IMR-90 (cell line): ENCODE results near the gene DCANP1. TPM values are rescaled to one million over a fixed set of nuclear protein-coding genes. Genes with fewer than 3 reads are reported as not detected.

Experiments used
- ATAC-seq: fragments of 200-7000 bp; cut with Tn5 transposase; 2 replicates; pipeline ENCODE4 v1.9.1; 2020; ENCODE audit warnings: low read depth, mild to moderate bottlenecking, moderate library complexity
- BruUV-seq: library from RNA; stranded (reverse); fragments of 400-500 nt; replicated peaks from 2 replicates; lab custom pipeline; 2021; lab: Mats Ljungman, UMichigan
- CTCF ChIA-PET: fragments of 300-600 bp; formaldehyde crosslinking; extraction: SDS; loops from one replicate; lab custom pipeline; 2021; ENCODE audit warnings: antibody characterized with exemption; lab: Yijun Ruan, JAX
- POLR2A ChIA-PET: fragments of 300-600 bp; sonication (Branson Sonifier 250); formaldehyde crosslinking; loops from one replicate; lab custom pipeline; 2022; ENCODE audit warnings: antibody characterized with exemption; ENCODE audit not compliant: unreplicated experiment; lab: Charles Lee
- DNase-seq: peaks from one replicate; pipeline ENCODE4 v3.0.0; 2013
- H2AFZ ChIP-seq: replicated peaks from 2 replicates; pipeline ENCODE3; 2013; ENCODE audit warnings: low read length, mild to moderate bottlenecking; ENCODE audit not compliant: poor library complexity
- H2AK5ac ChIP-seq: 2 replicates; pipeline ENCODE4 v1.6.1; 2013; ENCODE audit warnings: low read depth, low read length, inconsistent platforms
- H2AK9ac ChIP-seq: replicated peaks from 2 replicates; pipeline ENCODE3; 2013; ENCODE audit warnings: mild to moderate bottlenecking, low read depth, low read length, moderate library complexity; ENCODE audit not compliant: poor library complexity
- H2BK120ac ChIP-seq: 2 replicates; pipeline ENCODE4 v1.6.1; 2013; ENCODE audit warnings: low read depth, low read length, inconsistent platforms
- H2BK15ac ChIP-seq: 3 replicates; pipeline ENCODE4 v1.6.1; 2013; ENCODE audit warnings: low read depth, low read length, inconsistent platforms
- H2BK20ac ChIP-seq: 2 replicates; pipeline ENCODE4 v1.6.1; 2013; ENCODE audit warnings: low read depth, mild to moderate bottlenecking, inconsistent platforms, low read length, moderate library complexity
- H2BK5ac ChIP-seq: 2 replicates; pipeline ENCODE4 v1.6.1; 2013; ENCODE audit warnings: mild to moderate bottlenecking, low read depth, low read length, inconsistent platforms; ENCODE audit not compliant: poor library complexity, severe bottlenecking
- H3K14ac ChIP-seq: replicated peaks from 2 replicates; pipeline ENCODE4 v1.6.1; 2013; ENCODE audit warnings: low read depth, low read length, inconsistent platforms
- H3K18ac ChIP-seq: 2 replicates; pipeline ENCODE4 v1.6.1; 2013; ENCODE audit warnings: low read depth, low read length, control low read depth
- H3K23ac ChIP-seq: 2 replicates; pipeline ENCODE4 v1.6.1; 2013; ENCODE audit warnings: low read depth, low read length, inconsistent platforms
- H3K27ac ChIP-seq: 2 replicates; pipeline ENCODE4 v1.5.1; 2013; ENCODE audit warnings: mild to moderate bottlenecking, control low read depth, low read length; ENCODE audit not compliant: insufficient read depth
- H3K27me3 ChIP-seq: 2 replicates; pipeline ENCODE4 v1.6.1; 2013; ENCODE audit warnings: low read length; ENCODE audit not compliant: control insufficient read depth, insufficient read depth
- H3K36me3 ChIP-seq: 2 replicates; pipeline ENCODE4 v1.6.1; 2013; ENCODE audit warnings: low read length, mixed read lengths; ENCODE audit not compliant: control insufficient read depth, insufficient read depth
- H3K4ac ChIP-seq: 2 replicates; pipeline ENCODE4 v1.6.1; 2013; ENCODE audit warnings: low read depth, low read length, inconsistent platforms
- H3K4me1 ChIP-seq: 2 replicates; pipeline ENCODE4 v1.6.1; 2013; ENCODE audit warnings: low read length, mixed read lengths; ENCODE audit not compliant: control insufficient read depth, insufficient read depth
- H3K4me2 ChIP-seq: 2 replicates; pipeline ENCODE4 v1.6.1; 2013; ENCODE audit warnings: low read depth, mild to moderate bottlenecking, control low read depth, low read length, moderate library complexity
- H3K4me3 ChIP-seq: 2 replicates; pipeline ENCODE4 v1.5.1; 2013; ENCODE audit warnings: low read depth, mild to moderate bottlenecking, control low read depth, low read length, moderate library complexity; ENCODE audit not compliant: insufficient read depth
- H3K56ac ChIP-seq: 2 replicates; pipeline ENCODE4 v1.6.1; 2013; ENCODE audit warnings: low read length, inconsistent platforms; ENCODE audit not compliant: insufficient read depth; ENCODE audit errors: extremely low read depth
- H3K79me1 ChIP-seq, 2 experiments: 2 replicates each; pipeline ENCODE4 v1.6.1; 2013; ENCODE audit warnings: low read length in 2 of 2, inconsistent platforms in 1 of 2, low read depth in 1 of 2
- H3K9ac ChIP-seq: 2 replicates; pipeline ENCODE4 v1.6.1; 2013; ENCODE audit warnings: low read depth, low read length, control low read depth
- H3K9me1 ChIP-seq: 2 replicates; pipeline ENCODE4 v1.6.1; 2013; ENCODE audit warnings: low read length, inconsistent platforms; ENCODE audit not compliant: insufficient read depth
- H3K9me3 ChIP-seq: 2 replicates; pipeline ENCODE4 v1.6.1; 2013; ENCODE audit warnings: low read length; ENCODE audit not compliant: control insufficient read depth, insufficient read depth
- H4K20me1 ChIP-seq: 2 replicates; pipeline ENCODE4 v1.6.1; 2013; ENCODE audit warnings: low read length, inconsistent platforms; ENCODE audit not compliant: insufficient read depth
- H4K5ac ChIP-seq: 2 replicates; pipeline ENCODE4 v1.6.1; 2013; ENCODE audit warnings: mild to moderate bottlenecking, low read depth, low read length, control low read depth
- H4K8ac ChIP-seq, 2 experiments: 2 replicates each; pipeline ENCODE4 v1.6.1; 2013; ENCODE audit warnings: low read depth in 2 of 2, low read length in 2 of 2, control low read depth in 1 of 2, inconsistent platforms in 1 of 2
- H4K91ac ChIP-seq: 2 replicates; pipeline ENCODE4 v1.6.1; 2013; ENCODE audit warnings: low read depth, low read length, inconsistent platforms; ENCODE audit not compliant: insufficient read depth
- ELK1 ChIP-seq: fragments of 150-350 bp; IDR thresholded peaks from 2 replicates; pipeline ENCODE4 v1.6.1; 2016; ENCODE audit warnings: low read depth, mild to moderate bottlenecking, low read length, moderate library complexity, borderline replicate concordance
- FOS ChIP-seq: fragments of 150-350 bp; IDR thresholded peaks from 2 replicates; pipeline ENCODE4 v1.6.1; 2016; ENCODE audit warnings: low read depth, low read length
- MAFK ChIP-seq: IDR thresholded peaks from 2 replicates; pipeline ENCODE4 v1.6.1; 2012; ENCODE audit warnings: low read depth, low read length, improper control_type of control experiment
- NFE2L2 ChIP-seq: fragments of 150-350 bp; IDR thresholded peaks from 2 replicates; pipeline ENCODE4 v1.6.1; 2016; ENCODE audit warnings: low read depth, mild to moderate bottlenecking, low read length
- RFX5 ChIP-seq: IDR thresholded peaks from 2 replicates; pipeline ENCODE4 v1.8.0; 2012; ENCODE audit warnings: low read depth, mild to moderate bottlenecking, low read length, moderate library complexity
- SMC3 ChIP-seq: fragments of 150-350 bp; IDR thresholded peaks from 2 replicates; pipeline ENCODE4 v1.6.1; 2016; ENCODE audit warnings: low read depth, mild to moderate bottlenecking, antibody characterized with exemption, low read length, moderate library complexity
- WGBS, 2 experiments: methylation state at CpG; one replicate each; pipeline versions ENCODE4 v1.1.5 to v1.1.7; 2013; ENCODE audit warnings: missing lambda C conversion rate in 2 of 2; ENCODE audit not compliant: insufficient read length in 1 of 2; ENCODE audit errors: extremely low coverage in 2 of 2; 5-methylcytosine and 5-hydroxymethylcytosine counted together
- dilution Hi-C: fragments of 300-500 bp; cut with HindIII; formaldehyde crosslinking; loops from one replicate; pipeline ENCODE4 v1.14.3; 2018; ENCODE audit warnings: low sequenced_read_pairs; ENCODE audit not compliant: unreplicated experiment
- in situ Hi-C: fragments of 300-500 bp; cut with MboI; formaldehyde crosslinking; loops from 3 replicates; pipeline ENCODE4 v1.14.3; 2019; ENCODE audit warnings: low sequenced_read_pairs, inconsistent platforms, mixed read lengths
- intact Hi-C: fragments of 100-400 bp; cut with micrococcal nuclease; formaldehyde crosslinking; loops from 2 replicates; pipeline ENCODE4 v1.10.0; 2022
- polyA plus RNA-seq, 3 experiments: library from polyadenylated mRNA; depleted of rRNA; stranded (reverse); fragments of >200 nt; gene quantifications; 2 replicates each; pipeline ENCODE4 v1.2.3, GENCODE V29; 2012; ENCODE audit warnings: low replicate concordance in 1 of 3
- total RNA-seq: library from RNA; depleted of rRNA; stranded (reverse); fragments of >200 nt; gene quantifications from 2 replicates; pipeline ENCODE4 v1.2.3, GENCODE V29; 2012

DCANP1 gene
- total and polyA plus RNA-seq, 2 of the 4 experiments (the other 2 are of a cell fraction), result not detected

- Histone ChIP-seq H3K4me3 (no peak overlapping the region), H2BK20ac (no peak overlapping the region), H3K18ac (no peak overlapping the region), H3K4me2 (no peak overlapping the region), H3K27ac (no peak overlapping the region), H2BK15ac (no peak overlapping the region), H3K9me3 (no peaks in the 10 kb centered on the region), H2AFZ (no peak overlapping the region), H4K20me1 (no peaks in the 10 kb centered on the region), H4K91ac (no peak overlapping the region), H3K79me1 (no peaks in the 10 kb centered on the region), H2AK5ac (no peak overlapping the region), H3K9me1 (peaks cover 9% of the 10 kb centered on the region), H3K36me3 (no peaks in the 10 kb centered on the region), H3K56ac (no peak overlapping the region), H4K8ac (no peak overlapping the region), H3K4me1 (peaks cover 11% of the 10 kb centered on the region), H2BK120ac (no peak overlapping the region), H4K5ac (no peak overlapping the region), H3K14ac (no peak overlapping the region), H2AK9ac (no peak overlapping the region), H3K23ac (no peak overlapping the region), H2BK5ac (no peak overlapping the region), H3K4ac (no peak overlapping the region), H3K27me3 (no peaks in the 10 kb centered on the region; the same call in 1 of the 2 replicates), H3K9ac (no peak overlapping the region)
- no peak for ATAC-seq
- CTCF ChIA-PET, result interaction anchor here (1.3 to 1.4 kb wide), 3 partner anchors 15 to 125 kb away, joined by 3 read pairs; no protein-coding TSS in a partner anchor
- intact Hi-C loops, result no loop called here
- TF ChIP-seq MAFK (no peak), SMC3 (no peak), ELK1 (no peak), RFX5 (no peak), FOS (no peak), NFE2L2 (no peak)
- dilution Hi-C loops, result no loop called here
- DNase-seq, result no peak
- WGBS, 2 experiments, result 80% methylated on average over 1 of the region's 6 CpGs; no CpG with 5 or more reads in 1 of the 2 experiments
- BruUV-seq, result no TSS peak
- in situ Hi-C loops, result no loop called here
- POLR2A ChIA-PET, result no interaction called here
These were observed 6.2 kb downstream of the DCANP1 start for GRCh38 chr5:135440916-135441315.
